Esophagus squamous epithelium (tissue), 5 donors: ENCODE results near the gene ARHGAP42. TPM values are rescaled to one million over a fixed set of nuclear protein-coding genes. Genes with fewer than 3 reads are reported as not detected.

Experiments used
- DNase-seq: peaks from one replicate; lab custom pipeline; 2025; lab: John Stamatoyannopoulos, UW
- H3K27ac ChIP-seq, 4 donors: fragments of 200-600 bp; sonication (generic); one replicate each; pipeline ENCODE4 v1.5.1; 2016 to 2019; ENCODE audit warnings: mild to moderate bottlenecking in 1 of 4
- H3K27me3 ChIP-seq, 4 donors: fragments of 200-600 bp; sonication (generic); 1 replicate in 3 of 4; 2 replicates in 1 of 4; pipeline versions ENCODE4 v1.5.1 to v1.6.0; 2017 to 2021; ENCODE audit warnings: antibody characterized with exemption in 1 of 4
- H3K36me3 ChIP-seq, 3 donors: fragments of 200-600 bp; sonication (generic); one replicate each; pipeline ENCODE4 v1.5.1; 2016 to 2019
- H3K4me1 ChIP-seq, 3 donors: fragments of 200-600 bp; sonication (generic); one replicate each; pipeline ENCODE4 v1.5.1; 2017 to 2019
- H3K4me3 ChIP-seq, 4 donors: fragments of 200-600 bp; sonication (generic); 1 replicate in 3 of 4; 2 replicates in 1 of 4; pipeline ENCODE4 v1.5.1; 2016 to 2019; ENCODE audit warnings: mild to moderate bottlenecking in 2 of 4, moderate library complexity in 1 of 4
- H3K9me3 ChIP-seq, 3 donors: fragments of 200-600 bp; sonication (generic); one replicate each; pipeline ENCODE4 v1.5.1; 2016 to 2019
- CTCF ChIP-seq, 6 experiments: fragments of 450-650 bp in 4 of 6; fragments of 200-600 bp in 2 of 6; sonication (generic) in 2 of 6; IDR thresholded peaks; one replicate each; pipeline ENCODE4 v1.5.1; 2016 to 2019; ENCODE audit warnings: antibody characterized with exemption in 6 of 6, mild to moderate bottlenecking in 4 of 6, moderate library complexity in 4 of 6
- POLR2A ChIP-seq, 4 donors: fragments of 450-650 bp; IDR thresholded peaks; one replicate each; pipeline ENCODE4 v1.6.1; 2017; ENCODE audit warnings: antibody characterized with exemption in 4 of 4, mild to moderate bottlenecking in 4 of 4, moderate library complexity in 3 of 4
- WGBS, 2 donors: methylation state at CpG; one replicate each; pipeline ENCODE4 v1.1.5; 2018; 5-methylcytosine and 5-hydroxymethylcytosine counted together
- intact Hi-C: fragments of 100-400 bp; cut with DNase I; formaldehyde crosslinking; loops from one replicate; pipeline ENCODE4 v1.15.0; 2022
- total RNA-seq, 4 donors: library from RNA; depleted of rRNA; stranded (reverse); fragments of >200 nt; gene quantifications; one replicate each; pipeline ENCODE4 v1.1.0, GENCODE V29; 2016
- donor health status: DM: yes; HTN: yes; CAD: no.

ARHGAP42 gene
- total RNA-seq, 4 donors from 2014 or later, result 3.5 to 10.1 (median 6.4) TPM

GRCh38 chr11:100902454-100903141, 215.5 kb downstream of the ARHGAP42 start:
- Histone ChIP-seq H3K4me1 (no peaks in the 10 kb centered on the region), H3K36me3 (no peaks in the 10 kb centered on the region), H3K4me3 (no peak overlapping the region), H3K27ac (no peak overlapping the region), H3K9me3 (no peaks in the 10 kb centered on the region), H3K27me3 (no peaks in the 10 kb centered on the region)
- 33 to 41% methylated on average over 5 of the region's 7 CpGs for WGBS, 2 donors
- intact Hi-C loops, result no loop called here
- TF ChIP-seq CTCF (IDR thresholded peaks at IDR 0.05), result no peak
- no peak for TF ChIP-seq POLR2A (IDR thresholded peaks at IDR 0.05)
- DNase-seq, result no peak

- Histone ChIP-seq H3K9me3 (no peaks in the 10 kb centered on the region), H3K4me1 (no peaks in the 10 kb centered on the region), H3K4me3 (no peak overlapping the region), H3K27ac (no peak overlapping the region), H3K36me3 (no peaks in the 10 kb centered on the region), H3K27me3 (no peaks in the 10 kb centered on the region)
- 38 to 70% methylated on average over 1 of the region's 1 CpG for WGBS, 2 donors
- DNase-seq, result no peak
- intact Hi-C loops, result no loop called here
- TF ChIP-seq POLR2A (IDR thresholded peaks at IDR 0.05) (no peak), CTCF (IDR thresholded peaks at IDR 0.05) (no peak)
These were observed 216.2 kb downstream of the ARHGAP42 start for GRCh38 chr11:100903284-100903683.

- Histone ChIP-seq H3K4me1 (no peaks in the 10 kb centered on the region), H3K4me3 (no peak overlapping the region), H3K27ac (no peak overlapping the region), H3K36me3 (no peaks in the 10 kb centered on the region), H3K27me3 (no peaks in the 10 kb centered on the region), H3K9me3 (no peaks in the 10 kb centered on the region)
- DNase-seq, result no peak
- TF ChIP-seq CTCF (IDR thresholded peaks at IDR 0.05) (no peak), POLR2A (IDR thresholded peaks at IDR 0.05) (no peak)
- intact Hi-C loops, result no loop called here
- WGBS, 2 donors, result 91 to 94% methylated on average over 11 to 13 of the region's 13 CpGs
These were observed 218.6 kb downstream of the ARHGAP42 start for GRCh38 chr11:100905684-100906083.

- Histone ChIP-seq H3K27ac (no peak overlapping the region), H3K4me3 (no peak overlapping the region), H3K4me1 (no peaks in the 10 kb centered on the region), H3K9me3 (no peaks in the 10 kb centered on the region), H3K27me3 (no peaks in the 10 kb centered on the region), H3K36me3 (no peaks in the 10 kb centered on the region)
- TF ChIP-seq POLR2A (IDR thresholded peaks at IDR 0.05) (no peak), CTCF (IDR thresholded peaks at IDR 0.05) (no peak)
- intact Hi-C loops, result no loop called here
- DNase-seq, result no peak
- 58 to 80% methylated on average over 2 of the region's 2 CpGs for WGBS, 2 donors
These were observed 221.7 kb downstream of the ARHGAP42 start for GRCh38 chr11:100908746-100909145.

- H3K27ac ChIP-seq, result no peak overlapping the region
- WGBS, 2 donors, result 86 to 100% methylated on average over 1 of the region's 1 CpG
- no peak for TF ChIP-seq POLR2A (IDR thresholded peaks at IDR 0.05)
- no peak for TF ChIP-seq CTCF (IDR thresholded peaks at IDR 0.05)
- no peak overlapping the region for H3K4me3 ChIP-seq
- intact Hi-C loops, result no loop called here
- no peaks in the 10 kb centered on the region for H3K9me3 ChIP-seq
- H3K36me3 ChIP-seq, result no peaks in the 10 kb centered on the region
- no peaks in the 10 kb centered on the region for H3K27me3 ChIP-seq
- no peaks in the 10 kb centered on the region for H3K4me1 ChIP-seq
- no peak for DNase-seq
These were observed 223.7 kb downstream of the ARHGAP42 start for GRCh38 chr11:100910808-100911207.
